Activated naive CD4-positive, alpha-beta T cell treated with anti-CD3 and anti-CD28 coated beads, Interleukin-2, amount 50 U/mL, for 24 hours (primary cell): Measurements from ENCODE around the gene RAB35.

ENCODE experiments used
- H3K27ac Mint-ChIP-seq: one replicate; pipeline ENCODE4 v1.8.0; 2021; ENCODE audit warnings: mild to moderate bottlenecking, mixed read lengths
- H3K27me3 Mint-ChIP-seq: one replicate; pipeline ENCODE4 v1.8.0; 2021; ENCODE audit warnings: mixed read lengths
- H3K36me3 Mint-ChIP-seq: one replicate; pipeline ENCODE4 v1.8.0; 2021; ENCODE audit warnings: mixed read lengths
- H3K4me1 Mint-ChIP-seq: one replicate; pipeline ENCODE4 v1.8.0; 2021; ENCODE audit warnings: mixed read lengths
- H3K4me3 Mint-ChIP-seq: one replicate; pipeline ENCODE4 v1.8.0; 2021; ENCODE audit warnings: mild to moderate bottlenecking, mixed read lengths
- H3K9me3 Mint-ChIP-seq: one replicate; pipeline ENCODE4 v1.8.0; 2021; ENCODE audit warnings: mixed read lengths

The RAB35 gene

GRCh38 chr12:120140603-120141002, 24.1 kb upstream of the RAB35 start:
- H3K4me1 Mint-ChIP-seq = no peaks in the 10 kb centered on the region
- peaks cover 18% of the 10 kb centered on the region for H3K36me3 Mint-ChIP-seq
- no peak overlapping the region for H3K4me3 Mint-ChIP-seq
- no peaks in the 10 kb centered on the region for H3K27me3 Mint-ChIP-seq
- no peaks in the 10 kb centered on the region for H3K9me3 Mint-ChIP-seq
- peak overlapping the region; percentile 68 for H3K27ac Mint-ChIP-seq

GRCh38 chr12:120139958-120140357, 23.4 kb upstream of the RAB35 start:
- peaks cover 18% of the 10 kb centered on the region for H3K36me3 Mint-ChIP-seq
- no peaks in the 10 kb centered on the region for H3K9me3 Mint-ChIP-seq
- no peak overlapping the region for H3K27ac Mint-ChIP-seq
- no peaks in the 10 kb centered on the region for H3K4me1 Mint-ChIP-seq
- H3K4me3 Mint-ChIP-seq = no peak overlapping the region
- no peaks in the 10 kb centered on the region for H3K27me3 Mint-ChIP-seq

- no peaks in the 10 kb centered on the region for H3K9me3 Mint-ChIP-seq
- no peak overlapping the region for H3K27ac Mint-ChIP-seq
- H3K36me3 Mint-ChIP-seq = peaks cover 18% of the 10 kb centered on the region
- H3K4me1 Mint-ChIP-seq = no peaks in the 10 kb centered on the region
- H3K27me3 Mint-ChIP-seq = no peaks in the 10 kb centered on the region
- no peak overlapping the region for H3K4me3 Mint-ChIP-seq
Observed at GRCh38 chr12:120138366-120138765, 21.8 kb upstream of the RAB35 start.

GRCh38 chr12:120137833-120138232, 21.3 kb upstream of the RAB35 start:
- Mint-ChIP-seq H3K9me3 (no peaks in the 10 kb centered on the region), H3K36me3 (peaks cover 18% of the 10 kb centered on the region), H3K27ac (no peak overlapping the region), H3K4me1 (no peaks in the 10 kb centered on the region), H3K4me3 (no peak overlapping the region), H3K27me3 (no peaks in the 10 kb centered on the region)

- peaks cover 18% of the 10 kb centered on the region for H3K36me3 Mint-ChIP-seq
- no peak overlapping the region for H3K4me3 Mint-ChIP-seq
- H3K4me1 Mint-ChIP-seq = no peaks in the 10 kb centered on the region
- H3K27ac Mint-ChIP-seq = no peak overlapping the region
- no peaks in the 10 kb centered on the region for H3K9me3 Mint-ChIP-seq
- no peaks in the 10 kb centered on the region for H3K27me3 Mint-ChIP-seq
Observed at GRCh38 chr12:120136093-120136770, 19.7 kb upstream of the RAB35 start.

GRCh38 chr12:120134307-120134980, 17.9 kb upstream of the RAB35 start:
- Mint-ChIP-seq H3K9me3 (no peaks in the 10 kb centered on the region), H3K27me3 (no peaks in the 10 kb centered on the region), H3K27ac (no peak overlapping the region), H3K4me3 (no peak overlapping the region), H3K4me1 (no peaks in the 10 kb centered on the region), H3K36me3 (peaks cover 12% of the 10 kb centered on the region)

GRCh38 chr12:120132863-120133385, 16.4 kb upstream of the RAB35 start:
- no peaks in the 10 kb centered on the region for H3K4me1 Mint-ChIP-seq
- peaks cover 10% of the 10 kb centered on the region for H3K36me3 Mint-ChIP-seq
- H3K27ac Mint-ChIP-seq = no peak overlapping the region

GRCh38 chr12:120132054-120132836, 15.7 kb upstream of the RAB35 start:
- Mint-ChIP-seq H3K4me1 (peaks cover under 1% of the 10 kb centered on the region), H3K4me3 (no peak overlapping the region), H3K36me3 (peaks cover 10% of the 10 kb centered on the region), H3K27me3 (no peaks in the 10 kb centered on the region), H3K9me3 (no peaks in the 10 kb centered on the region), H3K27ac (no peak overlapping the region)

More at GRCh38 chr12:120132863-120133385, 16.4 kb upstream of the RAB35 start:
- no peaks in the 10 kb centered on the region for H3K9me3 Mint-ChIP-seq
- H3K4me3 Mint-ChIP-seq = no peak overlapping the region
- no peaks in the 10 kb centered on the region for H3K27me3 Mint-ChIP-seq

GRCh38 chr12:120131116-120131515, 14.6 kb upstream of the RAB35 start:
- H3K27ac Mint-ChIP-seq = no peak overlapping the region
- no peak overlapping the region for H3K4me3 Mint-ChIP-seq
- H3K36me3 Mint-ChIP-seq = peaks cover 16% of the 10 kb centered on the region
- no peaks in the 10 kb centered on the region for H3K27me3 Mint-ChIP-seq
- no peaks in the 10 kb centered on the region for H3K9me3 Mint-ChIP-seq
- peaks cover 12% of the 10 kb centered on the region for H3K4me1 Mint-ChIP-seq

GRCh38 chr12:120130011-120130410, 13.5 kb upstream of the RAB35 start:
- Mint-ChIP-seq H3K27ac (no peak overlapping the region), H3K36me3 (peaks cover 16% of the 10 kb centered on the region), H3K4me1 (peaks cover 21% of the 10 kb centered on the region), H3K27me3 (no peaks in the 10 kb centered on the region), H3K4me3 (no peak overlapping the region), H3K9me3 (no peaks in the 10 kb centered on the region)

GRCh38 chr12:120126635-120127005, 10.1 kb upstream of the RAB35 start:
- Mint-ChIP-seq H3K4me3 (peak overlapping the region; percentile 53), H3K27me3 (no peaks in the 10 kb centered on the region), H3K27ac (peak overlapping the region; percentile 85), H3K9me3 (no peaks in the 10 kb centered on the region), H3K4me1 (peaks cover 50% of the 10 kb centered on the region), H3K36me3 (peaks cover 12% of the 10 kb centered on the region)

- H3K9me3 Mint-ChIP-seq = no peaks in the 10 kb centered on the region
- H3K4me3 Mint-ChIP-seq = peak overlapping the region; percentile 53
- H3K4me1 Mint-ChIP-seq = peaks cover 56% of the 10 kb centered on the region
- H3K36me3 Mint-ChIP-seq = peaks cover 10% of the 10 kb centered on the region
- H3K27me3 Mint-ChIP-seq = no peaks in the 10 kb centered on the region
- peak overlapping the region; percentile 85 for H3K27ac Mint-ChIP-seq
Observed at GRCh38 chr12:120125792-120126634, 9.5 kb upstream of the RAB35 start.

GRCh38 chr12:120125029-120125428, 8.5 kb upstream of the RAB35 start:
- peaks cover 65% of the 10 kb centered on the region for H3K4me1 Mint-ChIP-seq
- H3K4me3 Mint-ChIP-seq = no peak overlapping the region
- peaks cover 10% of the 10 kb centered on the region for H3K36me3 Mint-ChIP-seq
- H3K27ac Mint-ChIP-seq = no peak overlapping the region
- no peaks in the 10 kb centered on the region for H3K27me3 Mint-ChIP-seq
- H3K9me3 Mint-ChIP-seq = no peaks in the 10 kb centered on the region

GRCh38 chr12:120121766-120122293, 5.3 kb upstream of the RAB35 start:
- H3K27ac Mint-ChIP-seq = peak overlapping the region; percentile 41
- peaks cover 7% of the 10 kb centered on the region for H3K36me3 Mint-ChIP-seq
- peaks cover 85% of the 10 kb centered on the region for H3K4me1 Mint-ChIP-seq
- H3K27me3 Mint-ChIP-seq = no peaks in the 10 kb centered on the region
- H3K9me3 Mint-ChIP-seq = no peaks in the 10 kb centered on the region
- peak overlapping the region; percentile 42 for H3K4me3 Mint-ChIP-seq

- Mint-ChIP-seq H3K9me3 (no peaks in the 10 kb centered on the region), H3K4me1 (peaks cover 80% of the 10 kb centered on the region), H3K36me3 (peaks cover 4% of the 10 kb centered on the region), H3K27me3 (no peaks in the 10 kb centered on the region), H3K4me3 (peak overlapping the region; percentile 42), H3K27ac (peak overlapping the region; percentile 94)
Observed at GRCh38 chr12:120121343-120121742, 4.8 kb upstream of the RAB35 start.
